GM19193 (cell line): ENCODE results near the gene WDFY4.
A peak's percentile ranks its signal among the peaks of the same experiment; 100 is the strongest.

ENCODE experiments used
- POLR2A ChIP-seq: IDR thresholded peaks from 4 replicates; pipeline ENCODE4 v1.6.1; 2011; ENCODE audit not compliant: insufficient read depth, insufficient read length; ENCODE audit errors: extremely low read depth

WDFY4 gene

GRCh38 chr10:48684792-48685623, at the start of gene WDFY4:
Gene WDFY4, plus strand, starts transcription at chr10:48684873. Its CDS starts 24,860 bp downstream, at chr10:48709733.
- peak; percentile 71 for TF ChIP-seq POLR2A

GRCh38 chr10:48634984-48635557, 49.6 kb upstream of the WDFY4 start:
- no peak for TF ChIP-seq POLR2A

- no peak for TF ChIP-seq POLR2A
Observed at GRCh38 chr10:48636231-48636630, 48.4 kb upstream of the WDFY4 start.

GRCh38 chr10:48636901-48637300, 47.8 kb upstream of the WDFY4 start:
- no peak for TF ChIP-seq POLR2A

GRCh38 chr10:48638158-48638557, 46.5 kb upstream of the WDFY4 start:
- TF ChIP-seq POLR2A = no peak

- no peak for TF ChIP-seq POLR2A
Observed at GRCh38 chr10:48638739-48639527, 45.7 kb upstream of the WDFY4 start.

- TF ChIP-seq POLR2A = no peak
Observed at GRCh38 chr10:48639632-48640031, 45.0 kb upstream of the WDFY4 start.

GRCh38 chr10:48640326-48640725, 44.3 kb upstream of the WDFY4 start:
- no peak for TF ChIP-seq POLR2A

GRCh38 chr10:48645600-48645999, 39.1 kb upstream of the WDFY4 start:
- no peak for TF ChIP-seq POLR2A

GRCh38 chr10:48648172-48648942, 36.3 kb upstream of the WDFY4 start:
- no peak for TF ChIP-seq POLR2A

- TF ChIP-seq POLR2A = no peak
Observed at GRCh38 chr10:48649349-48649944, 35.2 kb upstream of the WDFY4 start.

- no peak for TF ChIP-seq POLR2A
Observed at GRCh38 chr10:48651293-48651692, 33.4 kb upstream of the WDFY4 start.

- no peak for TF ChIP-seq POLR2A
Observed at GRCh38 chr10:48651839-48652238, 32.8 kb upstream of the WDFY4 start.

- TF ChIP-seq POLR2A = no peak
Observed at GRCh38 chr10:48652344-48652743, 32.3 kb upstream of the WDFY4 start.
